Measurements from ENCODE around the gene PRM2.
"Not testable (repeated sequence)": the region's sequence is repeated elsewhere in the genome, so short reads cannot be mapped to it uniquely, and the experiment has no call there.

PRM2 gene

GRCh38 chr16:11289696-11290095, 13.4 kb upstream of the PRM2 start:
- not testable (repeated sequence) for DNase-seq (ENCODE audit: low read depth in 3 of 3)

GRCh38 chr16:11289202-11289601, 12.9 kb upstream of the PRM2 start:
- no peak for DNase-seq (ENCODE audit: low read depth in 3 of 3)

- no peak for DNase-seq (ENCODE audit: low read depth in 3 of 3)
These were observed 9.6 kb upstream of the PRM2 start for GRCh38 chr16:11285842-11286241.

- no peak for DNase-seq (ENCODE audit: low read depth in 3 of 3)
These were observed 7.6 kb upstream of the PRM2 start for GRCh38 chr16:11283820-11284248.

- no peak for DNase-seq (ENCODE audit: low read depth in 3 of 3)
These were observed 4.6 kb upstream of the PRM2 start, which contains the start of gene PRM1 for GRCh38 chr16:11280616-11281522. Gene PRM1 (minus strand): TSS chr16:11281330. CDS start chr16:11281238, 92 bp downstream.

GRCh38 chr16:11278681-11279628, 2.7 kb upstream of the PRM2 start:
- no peak for DNase-seq (ENCODE audit: low read depth in 3 of 3)

GRCh38 chr16:11277607-11278337, 1.5 kb upstream of the PRM2 start:
- DNase-seq (ENCODE audit: low read depth in 3 of 3), result no peak

GRCh38 chr16:11276896-11277593, 765 bp upstream of the PRM2 start:
- DNase-seq (ENCODE audit: low read depth in 3 of 3), result no peak

GRCh38 chr16:11274964-11275363, 1.3 kb downstream of the PRM2 start:
- no peak for DNase-seq (ENCODE audit: low read depth in 3 of 3)

- no peak for DNase-seq (ENCODE audit: low read depth in 3 of 3)
These were observed 2.5 kb downstream of the PRM2 start for GRCh38 chr16:11273721-11274324.

- DNase-seq (ENCODE audit: low read depth in 3 of 3), result no peak
These were observed 3.2 kb downstream of the PRM2 start, which contains the start of gene PRM3 for GRCh38 chr16:11272921-11273720. Gene PRM3 (minus strand): TSS chr16:11273629. CDS start chr16:11273595, 34 bp downstream.

- no peak for DNase-seq (ENCODE audit: low read depth in 3 of 3)
These were observed 3.8 kb downstream of the PRM2 start for GRCh38 chr16:11272484-11272883.

GRCh38 chr16:11271610-11272009, 4.7 kb downstream of the PRM2 start:
- DNase-seq (ENCODE audit: low read depth in 3 of 3), result no peak

GRCh38 chr16:11270602-11271162, 5.6 kb downstream of the PRM2 start:
- DNase-seq (ENCODE audit: low read depth in 3 of 3), result no peak

- no peak for DNase-seq (ENCODE audit: low read depth in 3 of 3)
These were observed 7.3 kb downstream of the PRM2 start, which contains the start of gene TNP2 for GRCh38 chr16:11268921-11269375. Gene TNP2 (minus strand): TSS chr16:11269325. CDS start chr16:11269262, 63 bp downstream.

- no peak for DNase-seq (ENCODE audit: low read depth in 3 of 3)
These were observed 11.2 kb downstream of the PRM2 start for GRCh38 chr16:11265124-11265523.

GRCh38 chr16:11264155-11264832, 12.0 kb downstream of the PRM2 start:
- no peak for DNase-seq (ENCODE audit: low read depth in 3 of 3)

GRCh38 chr16:11263737-11264136, 12.5 kb downstream of the PRM2 start:
- DNase-seq (ENCODE audit: low read depth in 3 of 3), result no peak
